Ovary (tissue), 3 donors: ENCODE measurements around the gene UBE2E3.

Experiments
- CTCF ChIP-seq, 3 donors: fragments of 450-650 bp in 2 of 3; fragments of 200-600 bp in 1 of 3; IDR thresholded peaks; one replicate each; pipeline versions ENCODE4 v1.5.1 to v1.8.0; 2016 to 2022; ENCODE audit warnings: antibody characterized with exemption in 3 of 3, mild to moderate bottlenecking in 1 of 3
- EP300 ChIP-seq: sonication (generic); formaldehyde crosslinking; IDR thresholded peaks from one replicate; pipeline ENCODE4 v1.6.1; 2017; ENCODE audit warnings: antibody characterized with exemption
- donor health status: DM: no; HTN: no; CAD: no.

GRCh38 chr2:180943275-180943674 lies 37.1 kb upstream of the UBE2E3 start:
- TF ChIP-seq EP300 (no peak), CTCF (IDR thresholded peaks at IDR 0.05) (no peak)
